Epithelial cell of esophagus (primary cell): Measurements from ENCODE around the gene GINS3.

Experiments used
- DNase-seq: peaks from one replicate; pipeline ENCODE4 v3.0.0; 2010; ENCODE audit warnings: low read depth
- H3K4me3 ChIP-seq: 2 replicates; pipeline ENCODE4 v1.5.1; 2011; ENCODE audit warnings: mild to moderate bottlenecking, low read length, control low read depth
- TF ChIP-seq, protein P1 (sequence below): IDR thresholded peaks from 2 replicates; pipeline ENCODE4 v1.5.1; 2011; ENCODE audit warnings: low read depth, mild to moderate bottlenecking, low read length, control low read depth, inconsistent platforms; ENCODE audit not compliant: insufficient read depth; ENCODE audit errors: missing control alignments

Gene GINS3

DNA sequence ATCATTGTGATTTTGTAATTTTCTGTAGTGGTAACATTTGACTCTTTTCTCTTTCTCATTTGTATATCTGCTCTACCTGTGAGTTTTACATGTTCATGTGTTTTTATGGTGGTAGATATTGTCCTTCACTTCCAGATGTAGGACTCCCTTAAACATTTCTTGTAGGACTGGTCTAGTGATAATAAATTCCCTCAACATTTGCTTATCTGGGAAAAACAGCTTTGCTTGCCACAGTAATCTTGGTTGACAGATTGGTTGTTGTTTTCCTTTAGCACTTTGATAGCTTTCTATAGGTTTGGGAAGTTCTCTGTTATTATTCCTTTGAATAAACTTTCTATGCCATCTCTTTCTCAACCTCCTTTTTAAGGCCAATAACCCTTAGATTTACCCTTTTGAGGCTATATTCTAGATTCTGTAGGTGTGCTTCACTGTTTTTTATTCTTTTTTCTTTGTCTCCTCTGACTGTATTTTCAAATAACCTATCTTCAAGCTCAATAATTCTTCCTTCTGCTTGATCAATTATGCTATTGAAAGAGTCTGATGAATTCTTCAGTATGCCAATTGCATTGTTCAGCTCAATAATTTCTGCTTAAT lies 32.1 kb upstream of the GINS3 start:
- DNase-seq, result no peak
- H3K4me3 ChIP-seq, result no peak overlapping the region
- TF ChIP-seq, protein P1, sequence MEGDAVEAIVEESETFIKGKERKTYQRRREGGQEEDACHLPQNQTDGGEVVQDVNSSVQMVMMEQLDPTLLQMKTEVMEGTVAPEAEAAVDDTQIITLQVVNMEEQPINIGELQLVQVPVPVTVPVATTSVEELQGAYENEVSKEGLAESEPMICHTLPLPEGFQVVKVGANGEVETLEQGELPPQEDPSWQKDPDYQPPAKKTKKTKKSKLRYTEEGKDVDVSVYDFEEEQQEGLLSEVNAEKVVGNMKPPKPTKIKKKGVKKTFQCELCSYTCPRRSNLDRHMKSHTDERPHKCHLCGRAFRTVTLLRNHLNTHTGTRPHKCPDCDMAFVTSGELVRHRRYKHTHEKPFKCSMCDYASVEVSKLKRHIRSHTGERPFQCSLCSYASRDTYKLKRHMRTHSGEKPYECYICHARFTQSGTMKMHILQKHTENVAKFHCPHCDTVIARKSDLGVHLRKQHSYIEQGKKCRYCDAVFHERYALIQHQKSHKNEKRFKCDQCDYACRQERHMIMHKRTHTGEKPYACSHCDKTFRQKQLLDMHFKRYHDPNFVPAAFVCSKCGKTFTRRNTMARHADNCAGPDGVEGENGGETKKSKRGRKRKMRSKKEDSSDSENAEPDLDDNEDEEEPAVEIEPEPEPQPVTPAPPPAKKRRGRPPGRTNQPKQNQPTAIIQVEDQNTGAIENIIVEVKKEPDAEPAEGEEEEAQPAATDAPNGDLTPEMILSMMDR, result no peak

DNA sequence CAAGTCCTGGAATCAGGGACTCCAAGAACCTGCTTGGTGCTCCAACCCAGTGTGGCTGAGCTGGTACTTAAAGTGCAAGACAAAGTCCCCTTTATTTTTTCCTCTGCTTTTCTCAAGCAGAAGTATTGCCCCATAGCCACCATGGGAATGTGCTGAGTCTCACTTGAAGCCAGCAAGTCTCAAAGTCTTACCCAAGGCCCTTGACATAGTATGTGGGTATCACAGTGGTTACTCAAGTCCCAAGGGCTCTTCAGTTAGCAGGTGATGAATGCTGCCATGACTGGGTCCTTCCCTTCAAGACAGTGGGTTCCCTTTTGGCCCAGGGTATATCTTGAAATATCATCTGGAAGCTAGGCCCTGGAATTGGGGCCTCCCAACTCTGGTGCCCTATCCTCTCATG lies 30.5 kb upstream of the GINS3 start:
- no peak overlapping the region for H3K4me3 ChIP-seq
- no peak for DNase-seq
- TF ChIP-seq, protein P1, result no peak

DNA sequence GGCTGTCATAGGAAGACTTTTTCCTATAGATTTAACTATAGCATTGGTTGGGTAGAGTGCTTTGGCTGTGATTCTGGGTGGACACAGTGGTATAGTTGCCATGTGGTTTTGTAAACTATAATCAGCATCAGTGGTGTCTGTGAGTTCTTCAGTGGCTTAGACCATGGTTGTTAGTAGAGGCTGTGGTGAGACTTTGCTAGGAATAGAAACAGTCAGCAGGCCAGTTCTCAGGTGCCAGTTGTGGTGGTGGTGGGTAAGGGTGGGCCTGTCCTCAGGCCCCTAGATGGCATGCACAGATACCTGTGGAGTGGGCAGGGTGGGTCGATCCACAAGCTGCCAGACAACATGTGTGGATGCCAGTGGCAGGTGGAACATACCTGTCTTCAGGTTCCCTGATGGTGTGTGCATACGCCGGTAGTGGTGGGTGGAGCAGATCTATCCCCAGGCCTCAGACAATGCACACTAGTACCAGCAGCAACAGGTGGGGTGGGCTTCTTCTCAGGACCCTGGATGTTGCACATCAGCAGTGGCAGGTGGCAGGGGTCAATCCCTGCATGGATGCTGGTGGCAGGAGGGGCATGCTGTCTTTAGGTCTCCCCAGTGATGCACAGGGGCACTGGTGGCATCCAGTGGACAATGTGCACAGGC lies 28.4 kb upstream of the GINS3 start:
- TF ChIP-seq, protein P1, result no peak
- no peak for DNase-seq

DNA sequence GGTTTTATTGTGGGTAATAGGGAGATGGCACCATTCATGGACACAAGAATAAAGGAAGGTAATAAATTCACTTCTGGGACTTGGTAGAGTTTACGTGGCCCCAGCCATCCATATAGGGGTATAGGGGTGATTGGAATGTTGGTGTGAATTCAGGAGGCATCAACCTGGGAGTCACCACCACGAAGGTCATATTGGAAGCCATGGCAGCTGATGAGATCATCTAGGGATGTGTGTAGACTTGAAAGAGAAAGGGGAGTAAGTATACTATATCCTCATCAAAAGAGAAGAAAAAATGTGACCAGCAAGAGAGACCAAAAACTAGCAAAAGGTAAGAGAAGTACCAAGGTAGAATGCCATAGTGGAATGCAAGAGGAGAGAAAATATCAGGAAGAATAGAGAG lies 26.6 kb upstream of the GINS3 start:
- no peak overlapping the region for H3K4me3 ChIP-seq
- peak; percentile 74 for DNase-seq
- TF ChIP-seq, protein P1, result no peak

More for the DNA sequence above, 28.4 kb upstream of the GINS3 start:
- no peak overlapping the region for H3K4me3 ChIP-seq

DNA sequence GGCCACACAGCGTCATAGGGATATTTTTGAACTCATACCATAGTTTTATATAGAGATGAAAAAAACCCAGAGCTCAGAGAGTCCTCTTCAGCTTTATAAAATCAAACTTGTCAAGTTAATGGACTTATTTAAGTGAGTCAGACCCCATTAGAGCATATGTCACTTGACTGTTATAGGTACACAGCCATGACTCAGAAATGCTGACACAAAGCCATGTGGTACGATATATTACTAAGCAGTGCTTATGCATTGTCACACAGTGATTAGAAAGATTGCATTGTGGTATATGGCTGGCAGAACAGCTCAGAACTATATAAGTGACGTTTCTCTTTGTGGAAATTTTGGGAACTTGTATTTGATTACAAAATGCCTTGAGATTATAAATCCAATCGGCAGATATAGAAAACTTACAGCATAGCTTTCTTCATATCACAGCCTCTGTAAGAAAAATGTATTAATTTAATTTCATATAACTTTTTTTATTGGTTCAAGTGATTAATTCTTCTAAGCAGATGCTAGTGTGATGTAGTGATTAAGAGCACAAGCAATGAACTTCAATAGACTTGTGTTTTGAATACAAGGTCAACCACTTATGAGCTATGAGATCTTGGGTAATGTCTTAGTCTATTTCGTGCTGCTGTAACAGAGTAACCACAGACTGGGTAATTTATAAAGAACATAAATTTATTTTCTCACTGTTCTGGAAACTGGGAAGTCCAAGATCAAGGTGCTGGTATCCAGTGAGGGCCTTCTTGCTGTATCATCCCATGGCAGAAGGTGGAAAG lies 25.8 kb upstream of the GINS3 start:
- peak; percentile 95 for DNase-seq

DNA sequence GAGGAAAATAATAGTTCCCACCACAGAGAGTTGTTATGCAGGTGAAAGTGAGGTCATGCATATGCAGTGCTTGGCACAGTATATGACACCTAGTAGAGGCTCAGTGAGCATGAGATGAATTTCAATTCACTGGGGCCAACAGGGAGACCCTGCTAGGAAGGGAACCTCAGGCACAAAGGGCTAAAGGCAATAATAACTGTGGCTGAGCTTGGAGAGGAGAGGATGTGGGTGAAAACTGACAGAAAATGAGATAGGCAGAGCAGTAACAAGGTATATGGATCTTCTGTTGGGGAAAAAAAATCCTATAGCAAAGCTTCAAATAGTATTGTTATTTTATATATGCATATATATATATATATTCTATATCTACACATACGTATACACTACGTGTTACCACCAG lies 25.0 kb upstream of the GINS3 start:
- no peak overlapping the region for H3K4me3 ChIP-seq
- no peak for DNase-seq
- TF ChIP-seq, protein P1, result no peak

More for the DNA sequence above, 25.8 kb upstream of the GINS3 start:
- TF ChIP-seq, protein P1, result no peak
- H3K4me3 ChIP-seq, result no peak overlapping the region
